Keratinocyte (primary cell): ENCODE measurements around the gene CCN6.

Experiments
- EZH2 ChIP-seq: IDR thresholded peaks from one replicate; pipeline ENCODE4 v1.6.1; 2012; ENCODE audit warnings: inconsistent platforms, mild to moderate bottlenecking, low read length, moderate library complexity
- TF ChIP-seq, protein P1 (sequence below), 3 experiments: IDR thresholded peaks in 1 of 3; conservative IDR thresholded peaks in 1 of 3; optimal IDR thresholded peaks in 1 of 3; 2 replicates in 2 of 3; 3 replicates in 1 of 3; pipeline versions ENCODE3 to v1.5.1; 2011; ENCODE audit warnings: low read length in 3 of 3, mild to moderate bottlenecking in 3 of 3, moderate library complexity in 2 of 3, control low read depth in 1 of 3, inconsistent platforms in 1 of 3; ENCODE audit not compliant: insufficient read depth in 2 of 3; ENCODE audit errors: extremely low read depth in 1 of 3

DNA sequence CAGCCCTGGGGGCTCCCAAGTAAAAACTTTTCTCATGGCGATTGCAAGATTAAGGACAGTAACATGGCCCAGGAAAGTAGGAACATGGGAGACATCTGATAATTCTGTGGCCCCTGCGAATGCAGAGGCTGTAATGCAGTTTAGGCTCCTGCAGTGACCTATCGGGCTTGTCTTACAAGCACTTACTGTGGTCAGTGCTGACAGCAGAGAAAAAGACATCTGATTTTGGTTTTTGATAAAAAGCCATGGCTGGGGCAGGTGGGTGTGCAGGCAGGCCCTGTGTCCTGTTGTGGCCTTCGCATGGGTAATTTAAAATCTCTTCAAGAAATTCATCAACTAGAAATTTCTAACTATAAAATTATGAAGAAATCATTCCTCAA, 19.3 kb upstream of the CCN6 start:
- no peak for TF ChIP-seq EZH2
- TF ChIP-seq, protein P1, sequence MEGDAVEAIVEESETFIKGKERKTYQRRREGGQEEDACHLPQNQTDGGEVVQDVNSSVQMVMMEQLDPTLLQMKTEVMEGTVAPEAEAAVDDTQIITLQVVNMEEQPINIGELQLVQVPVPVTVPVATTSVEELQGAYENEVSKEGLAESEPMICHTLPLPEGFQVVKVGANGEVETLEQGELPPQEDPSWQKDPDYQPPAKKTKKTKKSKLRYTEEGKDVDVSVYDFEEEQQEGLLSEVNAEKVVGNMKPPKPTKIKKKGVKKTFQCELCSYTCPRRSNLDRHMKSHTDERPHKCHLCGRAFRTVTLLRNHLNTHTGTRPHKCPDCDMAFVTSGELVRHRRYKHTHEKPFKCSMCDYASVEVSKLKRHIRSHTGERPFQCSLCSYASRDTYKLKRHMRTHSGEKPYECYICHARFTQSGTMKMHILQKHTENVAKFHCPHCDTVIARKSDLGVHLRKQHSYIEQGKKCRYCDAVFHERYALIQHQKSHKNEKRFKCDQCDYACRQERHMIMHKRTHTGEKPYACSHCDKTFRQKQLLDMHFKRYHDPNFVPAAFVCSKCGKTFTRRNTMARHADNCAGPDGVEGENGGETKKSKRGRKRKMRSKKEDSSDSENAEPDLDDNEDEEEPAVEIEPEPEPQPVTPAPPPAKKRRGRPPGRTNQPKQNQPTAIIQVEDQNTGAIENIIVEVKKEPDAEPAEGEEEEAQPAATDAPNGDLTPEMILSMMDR (optimal IDR thresholded peaks at IDR 0.05 in 1 of 3, IDR thresholded peaks at IDR 0.05 in 1 of 3, conservative IDR thresholded peaks at IDR 0.05 in 1 of 3; ENCODE audit: extremely low read depth in 1 of 3, insufficient read depth in 2 of 3, low read length in 3 of 3), result no peak
